GM19372 (cell line): ENCODE data around the gene ZNF618.

ENCODE experiments used
- ATAC-seq: cut with Tn5 transposase; IDR thresholded peaks from one replicate; pipeline ENCODE4 v1.9.1; 2021; ENCODE audit warnings: mild to moderate bottlenecking, low read depth, moderate library complexity; ENCODE audit not compliant: unreplicated experiment

The ZNF618 gene

DNA sequence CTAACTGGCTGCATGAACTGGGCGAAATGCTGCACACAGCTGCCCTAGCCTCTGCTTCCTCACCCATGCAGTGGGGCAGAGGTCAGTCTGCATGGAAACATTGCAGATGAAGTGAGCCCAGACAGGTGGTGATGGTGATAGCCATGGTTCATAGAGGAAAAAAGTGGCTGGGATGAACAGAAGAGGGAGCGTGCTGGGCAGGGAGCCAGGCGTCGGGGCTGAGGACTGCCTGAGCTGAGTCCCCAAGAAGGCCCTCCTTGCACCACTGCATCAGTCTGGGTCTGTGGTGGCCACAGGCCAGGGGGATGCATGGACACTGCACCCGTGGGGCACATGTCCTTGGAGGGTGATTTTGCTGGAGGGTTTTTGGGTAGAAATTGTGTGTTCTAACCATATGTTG, 121.5 kb downstream of the ZNF618 start:
- no peak for ATAC-seq

GRCh38 chr9:113998114-113998513, 122.0 kb downstream of the ZNF618 start:
- no peak for ATAC-seq

GRCh38 chr9:113998525-113999255, 122.6 kb downstream of the ZNF618 start:
- ATAC-seq, result no peak

DNA sequence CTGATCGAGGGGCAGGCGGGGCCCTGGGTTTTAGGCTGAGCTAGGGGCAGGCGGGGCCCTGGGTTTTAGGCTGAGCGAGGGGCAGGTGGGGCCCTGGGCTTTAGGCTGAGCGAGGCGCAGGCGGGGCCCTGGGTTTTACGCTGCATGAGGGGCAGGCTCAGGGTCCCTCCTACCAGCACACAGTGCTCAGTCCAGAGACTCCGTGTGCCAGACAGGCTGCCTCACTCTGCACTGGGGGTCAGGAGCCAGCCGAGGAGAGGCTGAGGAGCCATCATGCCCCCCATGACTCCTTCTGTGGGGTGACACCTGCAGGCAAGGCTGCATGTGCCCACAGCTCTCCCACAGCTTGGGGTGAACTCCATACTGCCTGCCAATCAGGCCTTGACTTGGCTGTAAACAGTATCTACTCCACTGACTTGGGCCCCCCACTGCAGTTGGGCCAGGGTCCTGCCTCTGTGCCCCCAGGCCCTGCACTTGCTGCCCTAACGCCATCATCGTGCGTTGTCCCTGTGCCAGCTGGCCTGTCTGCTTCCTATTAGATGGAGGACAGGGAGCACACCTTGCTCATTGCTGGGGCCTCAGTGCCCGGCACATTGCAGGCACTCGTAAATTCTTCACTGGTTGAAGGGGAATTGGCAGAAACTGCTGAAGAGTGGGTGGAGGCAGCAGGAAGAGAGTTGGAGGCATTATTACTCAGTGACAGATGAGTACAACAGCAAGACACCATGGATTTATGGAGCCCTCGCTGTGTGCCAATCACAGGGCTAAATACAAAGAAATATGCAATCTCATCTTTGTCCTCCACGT, 123.3 kb downstream of the ZNF618 start:
- ATAC-seq, result no peak

GRCh38 chr9:114000063-114000454, 124.0 kb downstream of the ZNF618 start:
- no peak for ATAC-seq

DNA sequence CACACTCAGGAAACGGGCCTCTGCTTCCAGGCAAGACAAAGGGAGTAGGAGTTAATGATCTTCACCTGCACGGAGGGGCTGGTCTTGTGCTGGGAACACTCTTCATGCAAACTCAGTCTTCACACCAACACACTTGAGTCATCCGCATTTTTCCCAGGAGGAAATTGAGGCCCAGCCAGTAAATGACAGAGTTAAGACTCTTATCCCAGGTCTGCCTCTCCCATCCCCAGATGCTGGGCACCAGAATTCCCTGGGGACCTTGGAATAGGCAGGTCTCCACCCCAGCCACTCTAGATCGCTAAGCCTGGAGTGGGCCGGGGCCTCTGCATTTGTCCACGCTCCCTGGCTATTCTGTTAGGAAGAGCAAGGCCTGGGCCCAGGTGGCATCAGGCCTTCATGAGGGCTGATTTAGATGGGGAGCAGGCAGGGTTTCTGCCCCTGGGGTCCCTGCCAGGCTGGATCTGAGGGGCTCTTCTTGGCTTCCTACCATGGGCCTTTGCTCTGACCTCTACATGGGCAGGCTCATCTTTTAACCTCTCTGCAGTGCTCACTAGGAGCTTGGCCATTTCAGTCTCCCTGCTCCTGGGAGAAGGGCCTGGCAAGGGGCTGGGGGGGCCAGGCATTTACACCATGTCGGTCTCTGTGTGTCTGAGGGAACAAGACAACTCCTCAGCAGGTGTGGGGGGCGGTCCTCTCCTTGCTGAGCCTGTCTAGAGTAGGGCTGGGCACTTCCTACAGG, 124.7 kb downstream of the ZNF618 start:
- no peak for ATAC-seq

- no peak for ATAC-seq
Measured at GRCh38 chr9:114001410-114001685, 125.2 kb downstream of the ZNF618 start.

GRCh38 chr9:114001794-114002261, 125.7 kb downstream of the ZNF618 start:
- no peak for ATAC-seq

- no peak for ATAC-seq
Measured at GRCh38 chr9:114002271-114002985, 126.3 kb downstream of the ZNF618 start.

DNA sequence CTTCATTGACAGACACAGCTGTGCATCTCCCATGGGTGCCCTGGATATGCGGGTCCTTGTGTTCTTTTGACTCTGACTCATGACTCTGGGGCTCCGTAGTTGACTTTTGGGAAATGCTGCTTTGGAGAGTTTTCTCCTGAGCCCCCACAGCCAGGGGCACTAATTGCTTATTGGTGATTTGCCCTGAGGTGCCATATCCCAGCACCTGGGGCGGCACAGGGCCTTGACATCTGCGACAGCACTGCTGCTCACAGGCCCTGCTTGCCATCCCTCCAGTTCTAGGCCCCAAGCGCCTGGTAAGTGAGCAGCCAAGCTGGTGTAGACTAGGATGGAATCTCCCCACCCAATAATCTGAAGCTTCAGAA, 126.9 kb downstream of the ZNF618 start:
- ATAC-seq, result no peak

- ATAC-seq, result no peak
Measured at GRCh38 chr9:114003351-114003750, 127.2 kb downstream of the ZNF618 start.

GRCh38 chr9:114003758-114004157, 127.6 kb downstream of the ZNF618 start:
- ATAC-seq, result no peak

DNA sequence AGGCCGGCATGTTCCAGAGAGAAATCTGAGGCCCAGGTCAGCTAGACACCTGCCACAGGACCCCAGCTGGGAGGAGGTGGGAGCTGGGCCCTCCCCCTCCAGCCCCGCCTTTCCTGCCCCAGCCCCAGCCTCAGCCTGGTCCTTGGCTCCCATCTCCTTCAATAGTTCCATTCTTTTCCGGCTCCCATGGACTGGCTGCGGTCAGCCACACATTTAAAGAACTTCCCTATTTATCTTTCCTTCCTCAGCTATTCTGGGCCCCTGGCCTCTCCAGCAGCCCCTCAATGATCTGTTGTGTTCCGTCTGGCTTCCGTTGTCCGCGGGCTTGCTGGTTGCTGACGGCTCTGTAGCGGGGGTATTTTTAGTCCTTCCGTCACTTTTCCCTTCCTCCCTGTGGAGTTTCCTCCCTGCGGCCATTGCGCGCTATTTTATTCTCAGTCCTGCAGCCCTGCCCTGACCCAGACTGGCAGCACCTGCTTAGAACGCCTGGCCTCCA, 128.2 kb downstream of the ZNF618 start:
- no peak for ATAC-seq

- no peak for ATAC-seq
Measured at GRCh38 chr9:114005371-114006154, 129.5 kb downstream of the ZNF618 start.

DNA sequence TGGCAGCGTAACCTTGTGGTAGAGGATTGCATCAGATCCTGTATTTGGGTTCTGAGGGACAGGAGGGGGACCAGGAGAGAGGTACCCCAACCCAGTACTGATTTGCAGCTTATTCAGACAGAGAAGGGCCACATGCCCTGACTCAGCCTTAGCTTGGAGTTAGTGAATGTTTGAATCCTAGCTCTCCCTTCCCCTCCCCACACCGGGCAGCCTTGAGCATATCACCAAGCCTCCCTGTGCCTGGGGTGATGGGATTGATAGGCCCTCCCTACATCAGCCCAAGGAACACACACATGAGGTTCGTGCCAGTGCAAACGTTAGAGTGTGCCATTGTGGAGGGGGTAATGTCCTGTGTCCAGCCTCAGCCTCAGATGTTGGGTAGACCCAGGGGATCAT, 130.0 kb downstream of the ZNF618 start:
- ATAC-seq, result no peak

DNA sequence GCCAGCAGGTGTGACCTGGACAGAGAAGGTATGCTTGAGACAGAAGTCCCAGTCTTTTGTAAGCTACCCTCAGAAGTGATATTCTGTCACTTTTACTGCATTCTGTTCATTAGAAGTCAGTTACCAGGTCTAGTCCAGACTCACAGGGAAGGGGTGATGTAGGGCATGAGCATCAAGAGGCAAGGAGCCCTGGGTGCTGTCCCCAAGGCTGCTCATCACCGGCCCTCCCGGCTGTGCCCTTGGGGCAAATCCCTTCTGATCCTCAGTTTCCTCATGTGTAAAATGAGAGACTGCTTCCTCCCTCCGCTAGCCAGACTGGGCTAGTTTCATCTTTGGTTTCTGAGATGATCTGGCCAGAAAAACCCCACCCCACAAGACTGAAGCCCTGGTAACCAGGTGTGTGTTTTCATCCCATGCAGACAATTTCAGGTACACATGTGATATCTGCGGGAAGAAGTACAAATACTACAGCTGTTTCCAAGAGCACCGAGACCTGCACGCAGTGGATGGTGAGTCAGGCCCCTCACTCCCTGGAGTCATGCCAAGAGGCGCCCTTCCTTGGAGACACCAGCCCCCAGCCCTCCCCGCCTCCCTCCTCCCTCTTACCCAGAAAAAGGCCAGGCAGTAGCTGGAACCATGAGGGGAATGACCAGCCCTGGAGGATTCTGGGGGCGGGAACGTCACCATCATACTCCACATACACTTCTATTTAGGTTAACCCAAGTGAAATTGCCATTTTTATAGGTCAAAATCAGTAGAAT, 131.0 kb downstream of the ZNF618 start:
- no peak for ATAC-seq

GRCh38 chr9:114007991-114008666, 132.0 kb downstream of the ZNF618 start:
- ATAC-seq, result no peak

GRCh38 chr9:114008667-114009410, 132.7 kb downstream of the ZNF618 start:
- ATAC-seq, result no peak
